Lung microvascular endothelial cell (primary cell): ENCODE results near the gene HSPB1. TPM values are rescaled to one million over a fixed set of nuclear protein-coding genes. Genes with fewer than 3 reads are reported as not detected.
"Not testable (repeated sequence)": the region's sequence is repeated elsewhere in the genome, so short reads cannot be mapped to it uniquely, and the experiment has no call there.

ENCODE experiments used
- DNase-seq, 2 donors: peaks; one replicate each; pipeline versions ENCODE4 v3.0.0 to v3.0.0-alpha.2; 2010; ENCODE audit warnings: low read depth in 2 of 2
- total RNA-seq: library from RNA; depleted of rRNA; stranded (reverse); fragments of >200 nt; gene quantifications from 2 replicates; pipeline ENCODE4 v1.2.1, GENCODE V29; 2014

The HSPB1 gene
- total RNA-seq, 1 donor from 2014 or later = 125 TPM

DNA sequence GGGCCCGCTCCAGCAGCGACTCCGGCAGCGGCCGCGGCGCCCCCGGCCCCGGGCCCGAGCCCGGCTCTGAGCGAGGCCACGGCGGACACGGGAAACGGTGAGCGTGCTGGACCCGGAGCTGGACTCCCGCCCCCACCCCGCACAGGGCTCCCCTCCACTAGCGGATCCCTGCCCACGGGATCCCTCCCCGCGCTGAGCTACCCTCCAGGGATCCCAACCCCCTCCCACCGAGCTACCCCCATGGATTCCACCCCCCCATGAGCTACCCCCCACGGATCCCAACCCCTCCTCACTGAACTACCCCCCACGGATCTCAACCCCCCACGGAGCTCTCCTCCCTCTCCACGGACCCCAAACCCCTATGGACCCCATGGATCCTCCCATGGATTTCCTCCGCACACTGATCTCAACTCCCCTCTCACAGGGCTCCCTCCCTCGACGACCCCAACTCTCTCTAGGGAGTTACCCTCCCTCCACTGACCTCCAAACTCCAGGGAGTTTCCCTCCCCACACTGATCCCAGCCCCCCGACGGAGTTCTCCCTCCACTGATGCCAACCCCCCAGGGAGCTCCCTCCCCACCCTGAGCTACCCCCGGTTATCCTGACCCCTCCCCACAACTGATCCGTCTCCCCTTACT, 20.6 kb upstream of the HSPB1 start:
- DNase-seq = no peak

DNA sequence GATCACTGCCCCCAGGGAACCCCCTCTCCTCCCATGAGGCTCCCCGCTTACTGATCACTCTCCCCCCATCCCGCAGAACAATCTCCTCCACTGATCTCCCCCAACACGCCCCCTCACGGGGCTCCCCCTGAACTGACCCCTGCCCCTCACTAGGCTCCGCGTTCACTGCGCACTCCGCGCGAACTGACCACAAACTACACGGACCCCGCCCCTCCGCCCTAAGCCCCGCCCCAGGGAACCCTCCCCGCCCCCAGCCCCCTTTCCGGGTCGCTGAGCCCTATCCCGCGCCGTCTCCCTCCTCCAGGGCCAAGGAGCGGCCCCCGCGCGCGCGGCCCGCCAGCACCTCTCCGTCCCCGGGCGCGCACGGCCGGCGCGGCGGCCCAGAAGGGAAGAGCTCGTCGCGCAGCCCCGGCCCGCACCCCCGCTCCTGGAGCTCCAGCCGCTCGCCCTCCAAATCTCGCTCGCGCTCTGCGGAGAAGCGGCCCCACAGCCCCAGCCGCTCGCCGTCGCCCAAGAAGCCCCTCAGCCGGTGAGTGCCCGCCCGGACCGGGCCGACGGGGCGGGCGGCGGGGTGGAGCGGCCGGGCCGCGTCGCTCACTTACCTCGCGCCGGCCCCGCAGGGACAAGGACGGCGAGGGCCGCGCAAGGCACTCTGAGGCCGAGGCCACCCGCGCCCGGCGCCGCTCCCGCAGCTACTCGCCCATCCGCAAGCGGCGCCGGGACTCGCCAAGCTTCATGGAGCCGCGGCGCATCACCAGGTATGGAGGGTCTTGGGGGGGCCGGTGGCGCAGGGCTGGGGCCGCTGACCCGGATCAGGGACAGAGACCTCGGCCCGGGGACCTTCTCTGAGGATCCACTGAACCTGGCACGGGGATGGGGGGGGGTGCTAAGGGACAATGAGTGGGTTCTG, 19.9 kb upstream of the HSPB1 start:
- DNase-seq = peak in 1 of 2 donors; percentile 33

DNA sequence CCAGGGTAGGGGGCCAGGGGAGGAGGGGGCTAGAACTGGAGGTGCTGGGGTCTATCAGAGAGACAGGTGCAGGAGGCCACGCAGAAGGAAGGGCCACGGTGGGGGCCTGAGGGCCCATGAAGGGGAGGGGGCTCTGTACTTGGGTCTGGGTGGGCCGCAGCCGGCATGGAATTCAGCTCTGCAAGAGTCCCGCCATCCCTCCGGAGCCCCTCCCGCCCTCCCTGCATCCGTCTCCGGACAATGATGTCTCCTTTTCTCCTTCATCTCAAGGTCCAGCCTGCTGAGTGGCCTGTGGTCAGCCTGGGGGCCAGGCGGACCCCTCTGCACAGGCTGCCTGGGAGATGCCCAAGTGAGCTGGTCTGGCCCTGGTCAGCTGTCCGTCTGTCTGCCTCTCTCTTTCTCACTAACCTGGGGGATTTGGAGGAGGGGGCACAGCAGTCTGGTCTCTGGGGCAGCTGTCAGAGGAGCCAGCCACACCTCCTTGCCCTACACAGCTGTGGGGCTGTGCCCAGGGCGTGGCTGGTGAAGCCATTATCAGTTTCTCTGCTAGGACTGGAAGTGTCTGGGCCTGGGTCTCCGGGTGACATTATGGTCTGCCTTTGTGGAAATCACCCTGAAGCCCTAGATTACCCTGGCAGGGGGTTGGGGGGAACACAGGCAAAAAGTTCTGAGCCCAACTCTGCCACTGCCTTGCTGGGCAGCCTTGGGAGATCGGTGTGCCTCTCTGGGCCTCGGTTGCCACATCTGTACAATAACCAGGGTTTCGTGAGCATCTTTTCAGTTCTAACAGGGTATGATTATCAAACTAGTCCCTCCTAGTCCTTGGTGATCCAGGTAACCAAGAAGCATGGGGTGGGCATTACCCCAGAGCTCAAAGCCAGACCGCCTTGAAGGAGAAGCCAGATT, 19.0 kb upstream of the HSPB1 start:
- DNase-seq = no peak

DNA sequence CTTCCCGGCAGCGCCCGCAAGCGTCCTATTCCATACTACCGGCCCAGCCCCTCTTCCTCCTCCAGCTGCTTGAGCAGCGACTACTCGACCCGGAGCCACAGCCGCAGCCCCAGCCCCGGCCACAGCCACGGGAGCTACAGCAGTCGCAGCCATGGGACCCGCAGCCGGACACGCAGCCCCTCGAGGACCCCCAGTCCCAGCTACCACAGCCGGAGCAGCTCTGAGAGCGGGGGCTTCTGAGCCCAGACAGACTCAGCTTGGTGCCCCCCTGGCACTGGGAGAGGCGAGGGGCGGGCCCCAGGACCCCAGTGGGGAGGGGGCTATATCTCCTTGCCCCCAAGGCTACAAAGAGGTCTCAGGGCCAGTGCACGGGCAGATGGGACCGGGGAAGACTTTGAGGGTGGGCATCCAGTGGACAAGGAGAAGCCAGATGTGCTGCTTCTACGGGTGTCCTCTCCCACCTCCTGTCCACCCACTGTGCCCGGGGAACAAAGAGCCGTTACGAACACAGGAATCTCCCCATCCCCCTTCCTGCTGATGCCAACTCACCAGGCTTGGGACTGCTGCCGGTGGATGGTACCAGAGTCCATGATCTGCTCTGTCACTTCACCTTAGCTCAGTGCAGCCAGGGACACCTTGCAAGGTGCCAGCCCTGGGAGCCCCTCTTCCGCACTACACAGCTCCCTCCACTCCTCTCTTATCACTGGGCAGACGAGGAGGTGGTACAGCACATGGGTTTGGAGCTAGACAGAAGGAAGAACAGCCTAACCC, 16.7 kb upstream of the HSPB1 start:
- DNase-seq = no peak

DNA sequence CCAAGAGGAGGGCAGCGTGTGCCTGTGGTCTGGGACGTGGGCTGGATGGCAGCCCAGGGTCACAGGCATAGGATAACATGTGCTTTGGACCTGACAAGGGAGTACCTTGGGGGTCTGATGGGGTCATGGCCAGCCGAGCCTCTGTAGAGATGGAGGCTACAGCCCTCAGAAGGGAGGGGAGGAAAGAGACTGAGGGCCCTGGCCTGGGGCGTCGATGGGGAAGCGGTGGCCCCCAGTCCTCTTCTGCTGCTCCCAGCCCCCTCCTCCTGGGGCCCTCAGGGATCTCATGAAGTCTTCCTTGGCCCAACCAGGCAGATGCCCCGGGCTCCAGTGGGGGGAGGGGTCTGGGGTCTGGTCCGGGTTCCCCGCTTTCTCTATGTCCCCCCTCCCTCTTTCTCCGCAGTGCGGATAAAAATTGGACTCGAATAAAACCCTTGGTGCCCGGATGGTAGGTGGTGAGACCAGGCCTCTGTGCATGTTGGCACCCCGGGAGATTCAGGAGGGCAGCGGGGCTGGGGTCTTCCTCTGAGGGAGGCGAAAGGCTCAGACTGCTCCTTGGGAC, 15.6 kb upstream of the HSPB1 start:
- no peak for DNase-seq

DNA sequence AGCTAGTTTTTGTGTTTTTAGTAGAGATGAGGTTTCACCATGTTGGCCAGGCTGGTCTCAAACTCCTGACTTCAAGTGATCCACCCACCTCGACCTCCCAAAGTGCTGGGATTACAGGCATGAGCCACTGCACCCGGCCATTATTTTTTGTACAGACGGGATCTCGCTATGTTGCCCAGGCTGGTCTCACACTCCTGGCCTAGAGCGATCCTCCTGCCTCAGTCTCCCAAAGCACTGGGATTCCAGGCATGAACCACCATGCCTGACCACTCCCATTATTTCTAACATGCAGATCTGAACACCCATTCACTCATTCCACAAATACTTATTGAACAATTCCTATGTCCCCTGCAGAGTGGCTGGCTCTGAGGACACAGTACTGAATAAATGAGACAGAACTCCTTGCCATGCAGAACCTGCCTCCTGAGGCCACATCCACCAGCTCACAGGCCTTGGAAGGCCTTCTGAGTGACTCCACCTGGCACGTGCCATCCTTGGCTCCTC, 11.6 kb upstream of the HSPB1 start:
- DNase-seq = not testable (repeated sequence)

DNA sequence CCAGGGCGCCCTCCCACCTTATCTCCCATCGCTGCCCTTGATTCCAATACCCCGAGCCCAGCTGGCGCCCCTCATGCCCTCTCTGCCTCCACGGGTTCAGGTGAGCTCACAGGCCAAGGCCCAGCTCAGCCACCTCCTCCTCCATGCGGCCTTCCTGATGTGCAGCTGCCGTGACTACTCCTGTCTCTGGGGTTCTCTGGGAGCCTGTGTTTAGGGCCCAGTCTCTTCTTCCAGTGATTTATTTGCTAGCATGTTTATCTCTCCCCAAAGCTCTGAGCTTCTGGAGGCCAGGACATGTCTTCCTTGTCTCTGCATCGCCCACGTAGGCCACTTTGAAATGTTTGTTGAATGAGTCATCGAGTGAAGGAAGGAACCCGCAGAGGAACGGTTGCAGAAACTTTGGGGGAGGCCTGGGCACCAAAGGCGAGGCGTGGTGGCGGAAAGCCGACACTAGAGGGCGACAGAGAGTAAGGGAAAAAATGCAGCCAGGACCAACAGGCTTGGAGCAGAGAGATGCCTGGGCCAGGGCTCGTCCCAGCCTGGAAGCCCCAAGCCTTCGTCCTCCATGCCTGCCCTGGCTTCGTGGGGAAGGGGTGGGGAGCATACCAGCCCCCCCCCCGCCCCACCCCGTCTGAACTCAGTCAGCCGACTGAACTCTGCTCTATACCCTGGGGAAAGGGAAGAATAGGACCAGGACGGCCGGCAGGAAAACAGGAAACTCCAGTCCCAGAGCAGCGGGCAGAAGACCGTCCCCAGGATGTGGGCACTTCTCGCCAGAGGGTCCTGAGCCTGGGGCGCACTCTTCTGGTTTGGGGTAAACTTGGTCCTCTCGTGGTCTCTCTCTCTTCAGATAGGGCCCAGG, 10.9 kb upstream of the HSPB1 start:
- DNase-seq = peak; percentile 97 to 99

DNA sequence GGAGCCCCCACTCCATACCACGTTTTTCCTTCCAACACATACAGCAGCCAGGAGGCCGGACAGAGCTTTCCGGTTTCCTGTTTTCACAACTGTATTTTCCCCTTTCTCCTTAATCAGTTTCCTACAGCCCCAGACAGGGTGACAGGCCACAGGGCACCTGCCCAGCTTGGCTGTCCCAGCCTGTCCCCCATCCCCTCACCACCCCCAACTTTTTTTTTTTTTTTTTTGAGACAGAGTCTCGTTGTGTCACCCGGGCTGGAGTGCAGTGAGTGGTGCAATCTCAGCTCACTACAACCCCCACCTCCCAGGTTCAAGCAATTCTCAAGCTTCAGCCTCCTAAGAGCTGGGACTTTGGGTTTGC, 10.3 kb upstream of the HSPB1 start:
- DNase-seq = peak; percentile 93 to 98

DNA sequence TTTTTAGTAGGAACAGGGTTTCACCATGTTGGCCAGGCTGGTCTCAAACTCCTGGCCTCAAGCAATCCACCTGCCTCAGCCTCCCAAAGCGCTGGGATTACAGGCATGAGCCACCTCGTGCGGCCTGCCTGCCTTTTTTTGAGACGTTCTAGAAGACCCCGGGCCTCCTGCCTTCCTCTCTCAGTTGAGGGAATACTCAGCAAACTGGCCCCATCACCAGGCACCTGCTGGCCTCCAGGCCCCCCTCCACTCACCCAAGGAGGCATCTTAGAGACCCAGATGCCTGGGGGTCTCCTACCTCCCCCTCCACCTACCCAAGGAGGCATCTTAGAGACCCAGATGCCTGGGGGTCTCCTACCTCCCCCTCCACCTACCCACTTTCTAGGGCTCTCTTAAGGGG, 9.6 kb upstream of the HSPB1 start:
- DNase-seq = not testable (repeated sequence)

DNA sequence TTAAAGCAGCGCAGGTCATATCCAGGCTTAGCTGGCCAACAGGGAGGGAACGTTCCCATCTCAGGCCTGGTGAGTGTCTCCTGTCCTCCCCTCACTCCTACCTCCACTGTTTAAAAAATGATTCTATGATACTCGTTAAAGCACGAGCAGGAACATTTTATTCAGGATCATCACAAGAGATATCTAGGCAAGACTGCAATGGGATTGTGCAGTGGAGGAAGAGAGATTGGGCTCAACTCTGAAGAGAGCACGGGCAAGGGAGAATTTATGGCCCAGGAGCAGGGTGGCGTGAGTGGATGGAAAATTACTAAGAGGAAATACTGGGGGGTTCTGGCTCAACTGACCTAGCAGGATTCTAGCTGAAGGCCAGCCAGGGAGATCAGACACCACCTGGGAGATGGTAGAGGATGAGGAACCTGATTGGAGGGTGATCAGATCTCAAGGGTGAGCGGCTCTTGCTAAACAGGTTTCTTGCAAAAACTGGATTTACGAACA, 9.0 kb upstream of the HSPB1 start:
- peak in 1 of 2 donors; percentile 70 for DNase-seq

DNA sequence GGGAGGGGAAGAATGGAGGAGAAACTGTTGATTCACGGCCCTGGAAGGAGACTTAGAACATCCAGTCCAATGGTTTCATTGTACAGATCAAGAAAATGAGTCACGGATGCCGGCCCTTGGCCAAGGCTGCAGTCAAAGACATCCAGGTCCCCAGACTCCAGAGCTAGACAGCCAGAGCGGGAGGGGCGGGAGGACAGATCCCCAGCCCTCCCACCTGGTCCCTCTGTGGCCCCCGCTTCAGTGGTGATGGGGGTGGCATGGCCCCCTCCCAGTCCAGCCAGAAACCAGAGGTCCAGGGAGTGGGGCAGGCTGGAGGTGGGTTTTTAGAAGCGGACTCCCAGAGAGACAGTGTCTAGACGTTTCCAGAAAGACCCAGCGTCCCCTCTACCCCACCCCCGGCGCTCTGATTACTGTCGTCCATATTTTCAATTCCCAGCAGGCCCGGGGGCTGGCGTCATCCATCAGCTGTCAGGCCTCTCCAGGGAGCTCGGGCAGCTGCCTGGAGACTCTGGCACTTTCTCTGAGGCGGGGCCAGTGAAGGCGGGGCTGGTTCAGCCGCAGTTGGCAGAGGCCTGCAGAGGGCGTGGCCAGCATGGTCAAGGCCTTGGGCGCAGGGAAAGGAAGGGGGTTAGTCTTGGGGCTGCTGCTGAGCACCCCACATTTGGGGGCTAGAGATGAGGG, 8.0 kb upstream of the HSPB1 start:
- DNase-seq = peak; percentile 66 to 95

DNA sequence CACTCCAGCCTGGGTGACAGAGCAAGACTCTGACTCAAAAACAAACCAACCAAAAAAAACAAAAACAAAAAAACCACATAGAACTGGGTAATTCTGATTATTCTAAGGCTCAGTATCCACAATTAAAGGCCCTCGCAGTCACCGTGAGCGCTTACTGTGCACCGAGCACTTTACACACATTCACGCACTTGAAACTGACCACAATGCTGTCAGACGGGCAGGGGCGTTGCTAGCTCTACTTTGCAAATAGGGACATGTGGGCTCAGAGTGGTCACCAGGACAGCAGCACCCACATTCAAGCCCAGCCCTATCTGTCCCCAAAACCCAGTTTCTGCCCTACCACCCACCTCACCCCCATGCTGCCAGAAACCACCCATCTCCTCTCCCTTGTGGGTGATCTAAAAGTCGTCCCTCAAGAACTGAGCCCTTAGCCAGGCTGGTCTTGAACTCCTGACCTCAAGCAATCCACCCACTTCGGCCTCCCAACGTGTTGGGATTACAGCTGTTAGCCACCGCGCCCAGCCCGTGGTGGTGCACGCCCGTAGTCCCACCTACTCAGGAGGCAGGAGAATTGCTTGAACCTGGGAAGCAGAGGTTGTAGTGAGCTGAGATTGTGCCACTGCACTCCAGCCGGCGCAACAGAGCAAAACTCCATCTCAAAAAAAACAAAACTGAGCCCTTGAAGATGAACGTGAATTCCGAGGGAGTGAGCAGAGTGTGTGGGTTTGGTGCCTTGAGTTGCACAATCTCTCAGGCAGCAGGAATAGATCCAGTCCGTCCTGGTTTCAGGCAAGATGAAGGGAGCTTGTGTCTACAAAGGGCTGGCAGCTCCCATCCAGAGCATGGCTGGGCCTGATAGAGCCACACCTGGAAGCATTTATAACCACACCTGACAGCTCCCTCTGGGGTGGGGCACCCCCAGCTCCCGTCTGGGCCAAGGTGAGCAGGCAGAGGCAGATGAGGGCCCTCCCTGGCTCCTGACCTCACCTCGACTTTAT, 5.4 kb upstream of the HSPB1 start:
- no peak for DNase-seq

DNA sequence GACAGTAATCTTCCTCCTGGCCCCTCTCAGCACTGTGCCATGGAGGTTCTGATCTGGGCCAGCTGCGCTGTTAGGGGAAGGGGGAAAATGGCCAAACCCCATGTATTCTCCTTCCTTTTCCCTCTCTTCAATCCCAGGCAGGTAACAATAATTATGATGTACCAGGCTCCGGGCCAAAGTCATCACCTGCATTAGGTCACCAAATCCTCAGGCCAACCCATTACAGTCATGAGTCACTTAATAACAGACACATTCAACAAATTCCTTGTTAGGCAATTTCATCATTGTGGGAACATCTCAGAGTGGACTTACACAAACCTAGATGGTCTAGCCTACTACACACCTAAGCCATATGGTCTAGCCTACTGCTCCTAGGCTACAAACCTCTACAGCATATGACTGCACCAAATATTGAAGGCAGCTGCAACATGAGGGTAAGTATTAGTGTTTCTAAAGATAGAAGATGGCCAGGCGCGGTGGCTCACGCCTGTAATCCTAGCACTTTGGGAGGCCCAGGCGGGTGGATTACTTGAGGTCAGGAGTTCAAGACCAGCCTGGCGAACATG, 2.2 kb upstream of the HSPB1 start:
- peak; percentile 41 to 51 for DNase-seq

DNA sequence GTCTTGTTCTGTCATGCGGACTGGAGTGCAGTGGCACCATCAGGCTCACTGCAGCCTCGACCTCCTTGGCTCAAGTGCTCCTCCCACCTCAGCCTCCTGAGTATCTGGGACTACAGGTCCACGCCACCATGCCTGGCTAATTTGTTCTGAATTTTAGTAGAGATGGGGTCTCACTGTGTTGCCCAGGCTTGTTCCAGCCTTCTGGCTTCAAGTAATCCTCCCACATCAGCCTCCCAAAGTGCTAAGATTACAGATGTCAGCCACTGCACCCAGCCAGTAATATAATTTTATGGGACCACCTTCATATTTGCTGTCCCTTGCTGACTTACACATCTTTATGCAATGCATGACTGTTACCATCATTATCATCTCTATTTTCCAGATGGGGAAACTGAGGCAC, 1.5 kb upstream of the HSPB1 start:
- no peak for DNase-seq

DNA sequence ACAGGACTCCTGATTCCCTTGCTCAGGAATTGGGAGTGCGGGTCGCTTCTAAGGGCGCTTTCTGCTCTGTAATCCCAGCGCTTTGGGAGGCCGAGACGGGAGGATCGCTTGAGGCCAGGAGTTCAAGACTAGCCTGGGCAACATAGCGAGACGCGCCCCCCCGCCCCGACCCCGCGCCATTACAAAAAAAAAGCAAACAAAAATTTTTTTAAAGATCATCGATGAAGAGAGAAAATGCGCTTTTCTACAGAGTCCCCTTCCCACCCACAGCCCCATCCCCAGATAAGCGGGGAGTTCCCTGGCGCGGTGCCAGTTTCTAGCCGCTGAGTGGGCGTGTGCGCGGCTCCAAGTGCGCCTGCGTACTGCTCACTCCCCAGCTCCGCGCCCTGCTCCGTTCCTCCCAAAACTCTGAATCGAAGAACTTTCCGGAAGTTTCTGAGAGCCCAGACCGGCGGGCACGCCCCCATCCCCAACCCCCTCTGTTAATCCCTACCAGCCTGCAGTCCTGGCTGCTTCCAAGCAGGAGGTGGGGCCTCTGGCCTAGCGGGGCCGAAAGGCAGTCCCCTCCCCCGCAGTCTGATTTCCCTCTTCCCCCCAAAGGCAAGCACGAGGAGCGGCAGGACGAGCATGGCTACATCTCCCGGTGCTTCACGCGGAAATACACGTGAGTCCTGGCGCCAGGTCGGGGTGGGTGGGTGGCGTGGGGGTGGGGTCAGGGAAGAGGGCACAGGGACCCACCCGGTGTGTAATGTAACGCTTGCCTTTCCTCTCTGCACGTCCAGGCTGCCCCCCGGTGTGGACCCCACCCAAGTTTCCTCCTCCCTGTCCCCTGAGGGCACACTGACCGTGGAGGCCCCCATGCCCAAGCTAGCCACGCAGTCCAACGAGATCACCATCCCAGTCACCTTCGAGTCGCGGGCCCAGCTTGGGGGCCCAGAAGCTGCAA, 1.0 kb downstream of the HSPB1 start:
- DNase-seq = peak; percentile 91 to 94

DNA sequence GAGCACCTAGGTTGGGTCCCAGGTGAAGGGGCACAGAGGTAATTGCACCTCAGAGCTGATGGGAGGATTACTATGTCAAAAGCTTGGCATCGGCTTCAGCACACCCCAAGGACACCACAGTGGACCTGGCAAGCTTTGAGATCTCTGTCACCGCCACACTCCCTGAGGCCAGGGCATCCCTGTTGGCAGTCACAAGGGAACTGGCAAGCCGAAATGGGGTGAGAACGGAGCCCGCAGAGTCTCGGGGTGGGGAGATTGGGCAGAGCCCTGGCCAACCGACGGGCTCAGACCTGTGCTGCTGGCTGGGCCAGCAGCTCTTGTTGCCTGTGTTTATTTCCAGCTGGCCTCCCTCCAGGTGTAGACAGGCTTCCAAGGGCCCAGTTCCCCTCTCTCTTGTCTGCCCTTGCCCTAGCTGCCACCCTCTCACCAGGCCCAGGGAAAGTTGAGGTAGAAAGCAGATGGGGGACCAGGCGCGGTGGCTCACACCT, 2.5 kb downstream of the HSPB1 start:
- DNase-seq = peak in 1 of 2 donors; percentile 57
